GM18508 (cell line): ENCODE results near the gene RAMP3.
"Not testable (repeated sequence)": the region's sequence is repeated elsewhere in the genome, so short reads cannot be mapped to it uniquely, and the experiment has no call there.

Source experiments
- ATAC-seq: cut with Tn5 transposase; IDR thresholded peaks from one replicate; pipeline ENCODE4 v1.9.1; 2021; ENCODE audit warnings: moderate number of reproducible peaks; ENCODE audit not compliant: insufficient read depth, unreplicated experiment

The RAMP3 gene

DNA sequence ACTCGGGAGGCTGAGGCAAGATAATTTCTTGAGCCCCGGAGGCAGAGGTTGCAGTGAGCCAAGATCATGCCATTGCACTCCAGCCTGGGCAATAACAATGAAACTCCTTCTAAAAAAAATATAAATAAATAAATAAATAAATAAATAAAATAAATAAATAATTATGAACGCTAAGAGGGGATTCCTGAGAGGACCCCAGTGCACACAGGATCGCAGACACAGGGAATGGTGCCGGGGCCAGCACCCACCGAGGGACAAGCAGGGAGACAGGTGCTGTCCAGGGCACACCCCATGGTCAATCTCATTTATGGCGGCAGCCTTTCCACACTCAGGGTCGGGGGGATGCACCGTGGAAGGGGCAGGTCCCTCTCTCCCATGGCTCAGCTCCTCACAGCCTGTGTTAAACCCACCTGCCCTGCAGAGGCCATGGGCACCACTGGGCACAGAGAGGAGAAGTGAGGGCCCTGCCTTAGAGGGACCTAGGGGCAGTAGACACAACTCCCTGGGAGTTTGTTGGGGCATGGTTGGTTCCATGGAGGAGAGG, 2.2 kb upstream of the RAMP3 start:
- ATAC-seq: no peak

- no peak for ATAC-seq
Observed at GRCh38 chr7:45155941-45156340, 1.6 kb upstream of the RAMP3 start.

- no peak for ATAC-seq
Observed at GRCh38 chr7:45156516-45157272, 897 bp upstream of the RAMP3 start.

DNA sequence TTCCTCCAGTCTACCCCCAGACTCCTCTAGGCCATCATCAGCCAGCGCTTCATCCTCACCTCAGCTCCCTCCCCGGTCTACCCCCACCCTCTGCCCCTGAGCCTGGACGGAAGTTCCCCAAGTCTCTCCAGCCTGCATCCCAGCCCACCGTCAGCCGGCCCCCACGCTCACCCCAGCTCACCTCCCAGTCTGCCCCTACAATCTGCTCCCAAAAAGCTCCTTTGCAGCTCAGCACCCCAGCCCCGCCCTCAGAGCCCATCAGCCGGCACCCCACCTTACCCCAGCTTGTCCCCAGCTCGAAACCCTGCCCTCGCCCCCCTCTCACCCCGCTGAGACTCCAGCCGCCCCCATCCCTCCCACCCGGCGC, 322 bp upstream of the RAMP3 start:
- no peak for ATAC-seq

DNA sequence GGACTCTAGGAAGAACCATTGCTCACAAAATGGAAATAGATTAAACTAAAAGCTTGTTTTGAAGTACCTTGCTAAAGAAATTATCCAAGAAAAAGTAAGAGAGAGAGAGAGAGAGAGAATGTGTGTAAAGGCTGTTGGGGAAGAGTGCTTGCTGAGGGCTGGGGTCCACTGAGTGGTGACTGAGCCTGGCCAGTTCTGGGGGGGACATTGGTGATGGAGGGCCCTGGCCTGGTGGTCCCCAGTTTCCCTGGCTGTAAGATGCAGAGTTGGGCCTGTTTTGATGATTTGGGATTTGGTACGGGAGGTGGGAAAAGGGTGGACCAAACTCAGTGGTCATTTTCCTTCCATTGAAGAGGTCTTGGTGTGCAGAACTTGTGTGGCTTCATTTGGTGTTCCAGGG, 880 bp downstream of the RAMP3 start:
- no peak for ATAC-seq

DNA sequence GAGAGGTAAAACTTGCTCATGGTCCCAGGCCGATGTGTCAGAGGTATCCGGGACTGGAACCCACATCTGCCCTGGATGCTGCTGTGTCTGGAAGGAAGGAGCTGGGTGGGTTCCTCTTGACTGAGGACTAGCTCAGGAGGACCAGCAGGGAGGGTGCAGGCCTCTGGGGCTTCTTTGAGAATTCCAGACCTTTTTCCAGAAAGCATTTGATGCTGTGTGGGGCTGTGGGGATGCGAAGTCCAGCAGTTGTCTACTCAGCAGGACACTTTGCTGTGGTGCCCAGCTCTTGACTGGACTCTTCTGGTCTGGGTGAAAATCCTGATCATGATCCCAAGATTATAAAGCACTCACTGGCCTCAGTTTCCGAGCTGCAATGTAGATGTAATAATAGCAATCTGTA, 1.7 kb downstream of the RAMP3 start:
- no peak for ATAC-seq

GRCh38 chr7:45160417-45160881, 2.9 kb downstream of the RAMP3 start:
- ATAC-seq: no peak

- ATAC-seq: no peak
Observed at GRCh38 chr7:45161138-45161537, 3.5 kb downstream of the RAMP3 start.

- no peak for ATAC-seq
Observed at GRCh38 chr7:45161842-45162241, 4.3 kb downstream of the RAMP3 start.

DNA sequence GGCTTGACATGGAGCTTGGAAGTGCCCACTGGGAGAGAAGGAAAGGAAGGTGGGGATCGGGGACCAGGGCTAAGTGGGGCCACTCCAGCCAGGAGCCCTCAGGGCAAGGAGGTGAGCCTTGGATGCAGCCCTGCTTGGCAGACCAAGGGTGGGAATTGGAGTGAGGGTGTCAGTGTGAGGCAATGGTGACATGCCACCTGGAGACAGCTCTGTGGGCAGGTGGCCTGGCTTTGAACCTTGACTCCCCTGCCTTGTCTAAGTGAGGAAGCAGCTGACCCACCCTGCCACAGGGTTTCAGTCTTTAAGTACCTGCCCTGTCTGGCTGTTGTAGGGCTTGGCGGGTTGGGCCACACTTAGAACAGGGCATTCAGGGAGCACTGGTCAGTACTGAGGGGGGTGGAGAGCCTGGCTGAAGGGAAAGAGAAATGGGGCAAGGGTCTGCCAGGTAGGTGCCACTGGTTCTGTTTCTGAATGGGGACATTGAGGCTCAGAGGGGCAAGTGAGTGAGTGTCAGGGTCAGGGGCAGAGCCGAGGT, 4.8 kb downstream of the RAMP3 start:
- no peak for ATAC-seq

GRCh38 chr7:45162943-45163691, 5.5 kb downstream of the RAMP3 start:
- no peak for ATAC-seq

DNA sequence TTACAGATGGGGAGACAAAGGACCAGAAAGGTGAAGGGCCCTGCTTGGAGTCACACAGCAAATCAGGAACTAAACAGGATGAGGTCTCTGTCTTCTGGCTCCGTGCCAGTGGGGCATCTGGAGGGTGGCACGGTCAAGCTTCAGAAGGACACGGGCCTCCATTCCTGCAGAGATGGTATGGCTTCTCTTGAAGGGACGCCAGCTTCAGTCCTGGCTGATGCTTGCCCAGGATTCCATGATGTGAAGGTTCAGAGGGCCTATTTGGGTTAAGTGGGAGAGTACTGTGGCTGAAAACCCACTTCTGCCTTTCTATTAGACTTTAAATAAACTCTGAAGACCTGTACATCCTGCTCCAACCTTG, 6.1 kb downstream of the RAMP3 start:
- no peak for ATAC-seq

GRCh38 chr7:45164271-45164670, 6.7 kb downstream of the RAMP3 start:
- ATAC-seq: not testable (repeated sequence)

DNA sequence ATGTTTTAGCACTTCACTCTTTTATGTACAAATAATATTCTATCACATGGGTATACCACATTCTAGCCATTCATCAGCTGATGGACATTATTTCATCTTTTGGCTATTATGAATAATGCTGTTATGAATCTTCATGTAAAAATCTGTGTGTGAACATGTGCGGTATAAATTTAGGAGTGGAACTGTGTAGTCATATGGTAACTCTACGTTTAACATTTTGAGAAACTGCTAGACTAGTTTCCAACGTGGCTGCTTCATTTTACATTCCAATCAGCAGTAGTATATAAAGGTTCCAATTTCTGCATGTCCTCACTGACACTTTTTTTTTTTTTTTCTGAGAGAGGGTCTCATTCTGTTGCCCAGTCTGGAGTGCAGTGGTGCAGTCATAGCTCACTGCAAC, 8.3 kb downstream of the RAMP3 start:
- ATAC-seq: no peak

DNA sequence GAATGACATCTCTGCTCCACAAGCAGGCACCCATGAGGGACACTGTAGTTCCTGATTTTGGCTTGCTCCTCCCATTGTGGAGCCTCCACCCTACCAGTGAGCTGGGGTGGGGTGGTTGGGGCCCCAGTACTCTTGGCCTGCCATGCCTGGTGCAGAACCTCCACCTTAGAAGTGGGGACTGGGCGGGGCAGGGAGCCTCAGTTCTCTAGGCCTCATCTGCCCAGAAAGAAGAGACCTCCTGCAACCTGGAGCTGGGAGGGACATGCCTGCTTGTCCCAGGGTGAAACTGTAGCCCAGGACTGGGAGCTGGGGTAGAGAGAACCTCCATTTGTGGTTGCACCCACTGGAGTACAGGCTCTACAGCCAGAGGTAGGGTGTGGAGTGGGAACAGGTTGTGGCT, 14.4 kb downstream of the RAMP3 start:
- ATAC-seq: no peak

DNA sequence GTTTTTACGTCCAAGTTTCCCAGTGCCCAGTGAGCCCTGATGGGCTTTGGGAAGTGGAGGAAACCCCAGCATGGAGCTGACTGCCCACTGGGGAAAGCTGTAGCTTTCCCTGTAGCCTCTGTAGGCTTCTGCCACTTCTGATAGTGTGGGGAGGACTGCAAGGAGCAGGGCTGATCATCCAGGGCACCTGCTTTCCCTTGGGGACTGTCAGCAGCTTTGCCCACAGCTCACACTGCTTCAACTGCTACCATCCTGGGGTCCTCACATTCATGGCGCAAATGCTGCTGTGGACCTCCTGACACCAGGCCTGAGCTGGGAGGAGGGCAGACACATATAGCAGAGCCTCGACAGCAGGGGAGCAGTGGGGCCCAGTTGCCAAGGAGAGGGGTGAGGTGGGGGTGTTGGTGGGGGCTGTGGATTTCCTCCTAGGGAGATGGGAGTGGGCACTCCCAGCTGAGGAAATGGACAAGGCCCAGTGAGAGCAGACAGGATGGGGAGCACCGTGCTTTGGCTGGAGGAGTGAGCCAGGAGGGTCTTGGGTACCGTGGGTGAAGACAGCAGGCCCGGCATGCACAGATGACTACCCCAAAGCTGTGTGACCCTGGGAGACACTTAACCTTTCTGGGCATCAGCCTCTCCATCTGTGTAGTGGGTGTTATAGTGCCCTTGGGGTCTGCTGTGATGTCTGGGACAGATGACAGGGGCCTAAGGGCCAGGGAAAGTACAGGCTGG, 16.2 kb downstream of the RAMP3 start:
- ATAC-seq: no peak

DNA sequence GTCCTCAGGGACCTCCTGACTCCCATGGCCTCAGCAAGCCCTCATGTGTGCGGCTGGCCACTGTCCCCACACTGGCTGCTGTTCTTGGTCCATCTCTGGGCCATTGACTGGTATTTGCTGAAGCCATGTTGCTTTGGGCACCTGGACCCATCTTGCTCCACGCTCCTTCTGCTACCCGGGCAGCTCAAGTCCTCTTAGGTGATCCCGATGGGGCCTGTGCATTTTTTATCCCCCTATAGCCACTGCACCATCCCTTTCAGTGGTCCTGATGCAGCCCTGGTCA, 16.7 kb downstream of the RAMP3 start:
- ATAC-seq: no peak

- ATAC-seq: no peak
Observed at GRCh38 chr7:45174966-45175765, 17.6 kb downstream of the RAMP3 start.

- ATAC-seq: no peak
Observed at GRCh38 chr7:45176091-45176490, 18.5 kb downstream of the RAMP3 start.
